ENCODE measurements around the gene EXOC4.
"Not testable (repeated sequence)": the region's sequence is repeated elsewhere in the genome, so short reads cannot be mapped to it uniquely, and the experiment has no call there.

DNA sequence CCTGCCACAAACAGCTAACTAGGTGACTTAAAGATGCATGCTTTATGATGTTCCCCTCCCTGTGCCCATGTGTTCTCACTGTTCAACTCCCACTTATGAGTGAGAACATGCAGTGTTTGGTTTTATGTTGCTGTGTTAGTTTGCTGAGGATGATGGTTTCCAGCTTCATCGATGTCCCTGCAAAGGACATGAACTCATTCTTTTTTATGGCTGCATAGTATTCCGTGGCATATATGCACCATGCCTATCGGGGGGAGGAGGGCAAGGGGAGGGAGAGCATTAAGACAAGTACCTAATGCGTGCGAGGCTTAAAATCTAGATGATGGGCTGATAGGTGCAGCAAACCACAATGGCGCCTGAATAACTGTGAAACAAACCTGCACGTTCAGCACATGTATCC lies 741.2 kb downstream of the EXOC4 start:
- not testable (repeated sequence) for TF ChIP-seq POLR2A (IDR thresholded peaks at IDR 0.05)
- TF ChIP-seq, protein P1, sequence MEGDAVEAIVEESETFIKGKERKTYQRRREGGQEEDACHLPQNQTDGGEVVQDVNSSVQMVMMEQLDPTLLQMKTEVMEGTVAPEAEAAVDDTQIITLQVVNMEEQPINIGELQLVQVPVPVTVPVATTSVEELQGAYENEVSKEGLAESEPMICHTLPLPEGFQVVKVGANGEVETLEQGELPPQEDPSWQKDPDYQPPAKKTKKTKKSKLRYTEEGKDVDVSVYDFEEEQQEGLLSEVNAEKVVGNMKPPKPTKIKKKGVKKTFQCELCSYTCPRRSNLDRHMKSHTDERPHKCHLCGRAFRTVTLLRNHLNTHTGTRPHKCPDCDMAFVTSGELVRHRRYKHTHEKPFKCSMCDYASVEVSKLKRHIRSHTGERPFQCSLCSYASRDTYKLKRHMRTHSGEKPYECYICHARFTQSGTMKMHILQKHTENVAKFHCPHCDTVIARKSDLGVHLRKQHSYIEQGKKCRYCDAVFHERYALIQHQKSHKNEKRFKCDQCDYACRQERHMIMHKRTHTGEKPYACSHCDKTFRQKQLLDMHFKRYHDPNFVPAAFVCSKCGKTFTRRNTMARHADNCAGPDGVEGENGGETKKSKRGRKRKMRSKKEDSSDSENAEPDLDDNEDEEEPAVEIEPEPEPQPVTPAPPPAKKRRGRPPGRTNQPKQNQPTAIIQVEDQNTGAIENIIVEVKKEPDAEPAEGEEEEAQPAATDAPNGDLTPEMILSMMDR (IDR thresholded peaks at IDR 0.05) = not testable (repeated sequence)
